ENCODE data around the gene C13orf46.
"Not testable (repeated sequence)": the region's sequence is repeated elsewhere in the genome, so short reads cannot be mapped to it uniquely, and the experiment has no call there.

Gene C13orf46

GRCh38 chr13:113991676-113992179 is 17.9 kb upstream of the C13orf46 start:
- DNase-seq = no peak

GRCh38 chr13:113991191-113991669 is 17.4 kb upstream of the C13orf46 start:
- DNase-seq = no peak

GRCh38 chr13:113990321-113990837 is 16.5 kb upstream of the C13orf46 start:
- no peak for DNase-seq

GRCh38 chr13:113989585-113990300 is 15.9 kb upstream of the C13orf46 start:
- DNase-seq = no peak

- not testable (repeated sequence) for DNase-seq
Observed at GRCh38 chr13:113988859-113989258, 15.0 kb upstream of the C13orf46 start.

GRCh38 chr13:113982296-113982661 is 8.4 kb upstream of the C13orf46 start:
- DNase-seq = no peak

- DNase-seq = no peak
Observed at GRCh38 chr13:113981611-113982295, 7.9 kb upstream of the C13orf46 start.

GRCh38 chr13:113981194-113981605 is 7.3 kb upstream of the C13orf46 start:
- DNase-seq = no peak

GRCh38 chr13:113980489-113981064 is 6.7 kb upstream of the C13orf46 start:
- no peak for DNase-seq

GRCh38 chr13:113979791-113980471 is 6.1 kb upstream of the C13orf46 start:
- no peak for DNase-seq

- no peak for DNase-seq
Observed at GRCh38 chr13:113978741-113979481, 5.0 kb upstream of the C13orf46 start.

GRCh38 chr13:113977976-113978375 is 4.1 kb upstream of the C13orf46 start:
- DNase-seq = no peak

GRCh38 chr13:113976711-113977684 is 3.1 kb upstream of the C13orf46 start:
- no peak for DNase-seq

GRCh38 chr13:113975416-113975815 is 1.5 kb upstream of the C13orf46 start:
- no peak for DNase-seq

- no peak for DNase-seq
Observed at GRCh38 chr13:113974304-113975281, 717 bp upstream of the C13orf46 start.

GRCh38 chr13:113972451-113973217 is 1.2 kb downstream of the C13orf46 start:
- no peak for DNase-seq

GRCh38 chr13:113971471-113972231 is 2.2 kb downstream of the C13orf46 start:
- no peak for DNase-seq

Data from CD4-positive, alpha-beta T cell treated with Interleukin-1 beta for 1 hour (primary cell).